H54 (cell line): Measurements from ENCODE around the gene TMEM97.

ENCODE experiments used
- DNase-seq: peaks from one replicate; pipeline ENCODE4 v3.0.0; 2011; ENCODE audit warnings: low spot score, mixed read lengths; ENCODE audit not compliant: insufficient read length
- FAIRE-seq: peaks from 3 replicates; lab custom pipeline; 2011; peaks lifted over from hg19 to GRCh38; lab: Jason Lieb, UNC
- POLR2A ChIP-seq: IDR thresholded peaks from 2 replicates; pipeline ENCODE4 v1.6.1; 2011; ENCODE audit warnings: low read depth, mild to moderate bottlenecking, low read length

The TMEM97 gene

GRCh38 chr17:28370035-28370743 is 51.2 kb downstream of the TMEM97 start, which contains the start of gene VTN:
Gene VTN, minus strand, starts transcription at chr17:28370307. Its CDS starts 104 bp downstream, at chr17:28370203.
- no peak for TF ChIP-seq POLR2A
- FAIRE-seq (no peak), DNase-seq (no peak)

DNA sequence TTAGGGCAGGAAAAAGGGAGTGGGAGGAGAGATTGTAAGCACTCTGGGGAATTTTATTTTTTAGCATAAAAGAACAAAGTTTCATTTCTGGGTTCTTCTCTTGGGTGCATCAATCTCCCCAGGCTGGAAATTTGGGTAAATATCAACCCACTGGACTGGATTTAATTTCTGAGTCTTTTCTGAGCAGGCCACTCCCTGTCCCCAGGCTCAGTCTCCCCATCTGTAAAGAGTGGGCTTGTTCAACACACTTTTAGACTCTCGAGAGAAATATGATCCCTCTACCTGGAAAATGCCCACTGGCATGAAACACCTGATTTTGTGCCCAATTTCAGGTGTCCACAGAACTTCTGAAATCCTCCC is 51.7 kb downstream of the TMEM97 start:
- FAIRE-seq (no peak), DNase-seq (no peak)
- no peak for TF ChIP-seq POLR2A

GRCh38 chr17:28371245-28372202 is 52.5 kb downstream of the TMEM97 start, which contains the start of gene SARM1:
Gene SARM1, plus strand, starts transcription at chr17:28371694. Its CDS starts 339 bp downstream, at chr17:28372033.
- peak; percentile 38 for TF ChIP-seq POLR2A
- no peak for FAIRE-seq
- peak; percentile 93 for DNase-seq

- TF ChIP-seq POLR2A, result no peak
- FAIRE-seq (no peak), DNase-seq (no peak)
These were observed 53.4 kb downstream of the TMEM97 start for GRCh38 chr17:28372203-28372944.

- FAIRE-seq (no peak), DNase-seq (no peak)
- no peak for TF ChIP-seq POLR2A
These were observed 53.9 kb downstream of the TMEM97 start for GRCh38 chr17:28372945-28373274.
